ENCODE results near the gene DCX. TPM values are rescaled to one million over a fixed set of nuclear protein-coding genes. Genes with fewer than 3 reads are reported as not detected.

Gene DCX
- polyA plus RNA-seq, 1 donor (not counting 4 experiments of a cell fraction or from before 2014, with no cell fraction given), result not detected

- Histone ChIP-seq H3K27me3 (ENCODE audit: control insufficient read depth, extremely low read depth, insufficient read depth, low read length) (peaks cover 4% of the 10 kb centered on the region), H3K4me3 (ENCODE audit: control insufficient read depth in 2 of 3, extremely low read depth in 1 of 3, insufficient read depth in 2 of 3, low read depth in 1 of 3, low read length in 3 of 3) (no peak overlapping the region), H3K9me3 (ENCODE audit: control insufficient read depth, low read depth, low read length) (no peaks in the 10 kb centered on the region), H3K4me2 (ENCODE audit: control insufficient read depth, extremely low read depth, insufficient read depth, low read depth, low read length) (no peak overlapping the region), H4K20me1 (ENCODE audit: control insufficient read depth, extremely low read depth, insufficient read depth, low read length) (no peaks in the 10 kb centered on the region), H2AFZ (ENCODE audit: control insufficient read depth, low read length) (no peak overlapping the region), H3K27ac (ENCODE audit: control insufficient read depth, insufficient read depth, low read length) (no peak overlapping the region), H3K36me3 (ENCODE audit: control insufficient read depth in 2 of 2, extremely low read depth in 1 of 2, insufficient read depth in 2 of 2, low read length in 2 of 2) (no peaks in the 10 kb centered on the region), H3K9ac (ENCODE audit: control insufficient read depth, extremely low read depth, insufficient read depth, low read length) (no peak overlapping the region), H3K9me1 (ENCODE audit: control insufficient read depth, extremely low read depth, insufficient read depth, low read length) (no peaks in the 10 kb centered on the region), H3K79me2 (ENCODE audit: control insufficient read depth, insufficient read depth, low read length) (no peaks in the 10 kb centered on the region), H3K4me1 (ENCODE audit: control insufficient read depth, extremely low read depth, insufficient read depth, low read length) (no peaks in the 10 kb centered on the region)
- DNase-seq (ENCODE audit: low read depth, low spot score) (no peak), FAIRE-seq (no peak)
- dilution Hi-C loops (cut with MboI; ENCODE audit: extremely low pct_ligation_motif_present, low sequenced_read_pairs), result no loop called here
- TF ChIP-seq CTCF (optimal IDR thresholded peaks at IDR 0.05 in 1 of 3, IDR thresholded peaks at IDR 0.05 in 1 of 3, conservative IDR thresholded peaks at IDR 0.05 in 1 of 3; ENCODE audit: extremely low read depth in 1 of 3, insufficient read depth in 2 of 3, low read length in 3 of 3) (no peak), EZH2 (IDR thresholded peaks at IDR 0.05; ENCODE audit: low read length) (no peak)
Observed at GRCh38 chrX:111442791-111443190, 30.8 kb upstream of the DCX start.

GRCh38 chrX:111435469-111435868, 23.5 kb upstream of the DCX start:
- Histone ChIP-seq H3K9me1 (ENCODE audit: control insufficient read depth, extremely low read depth, insufficient read depth, low read length) (no peaks in the 10 kb centered on the region), H3K36me3 (ENCODE audit: control insufficient read depth in 2 of 2, extremely low read depth in 1 of 2, insufficient read depth in 2 of 2, low read length in 2 of 2) (no peaks in the 10 kb centered on the region), H3K4me2 (ENCODE audit: control insufficient read depth, extremely low read depth, insufficient read depth, low read depth, low read length) (no peak overlapping the region), H3K4me1 (ENCODE audit: control insufficient read depth, extremely low read depth, insufficient read depth, low read length) (no peaks in the 10 kb centered on the region), H3K9ac (ENCODE audit: control insufficient read depth, extremely low read depth, insufficient read depth, low read length) (no peak overlapping the region), H3K9me3 (ENCODE audit: control insufficient read depth, low read depth, low read length) (no peaks in the 10 kb centered on the region), H3K4me3 (ENCODE audit: control insufficient read depth in 2 of 3, extremely low read depth in 1 of 3, insufficient read depth in 2 of 3, low read depth in 1 of 3, low read length in 3 of 3) (no peak overlapping the region), H3K79me2 (ENCODE audit: control insufficient read depth, insufficient read depth, low read length) (no peaks in the 10 kb centered on the region), H3K27me3 (ENCODE audit: control insufficient read depth, extremely low read depth, insufficient read depth, low read length) (no peaks in the 10 kb centered on the region), H3K27ac (ENCODE audit: control insufficient read depth, insufficient read depth, low read length) (no peak overlapping the region), H2AFZ (ENCODE audit: control insufficient read depth, low read length) (no peak overlapping the region), H4K20me1 (ENCODE audit: control insufficient read depth, extremely low read depth, insufficient read depth, low read length) (no peaks in the 10 kb centered on the region)
- TF ChIP-seq EZH2 (IDR thresholded peaks at IDR 0.05; ENCODE audit: low read length) (no peak), CTCF (optimal IDR thresholded peaks at IDR 0.05 in 1 of 3, IDR thresholded peaks at IDR 0.05 in 1 of 3, conservative IDR thresholded peaks at IDR 0.05 in 1 of 3; ENCODE audit: extremely low read depth in 1 of 3, insufficient read depth in 2 of 3, low read length in 3 of 3) (no peak)
- DNase-seq (ENCODE audit: low read depth, low spot score) (no peak), FAIRE-seq (no peak)
- dilution Hi-C loops (cut with MboI; ENCODE audit: extremely low pct_ligation_motif_present, low sequenced_read_pairs), result no loop called here
